Middle frontal gyrus (tissue), 1 donor: ENCODE data around the gene ZNF575.
"Not testable (repeated sequence)": the region's sequence is repeated elsewhere in the genome, so short reads cannot be mapped to it uniquely, and the experiment has no call there.

Experiments
- DNase-seq: peaks from one replicate; pipeline ENCODE4 v3.0.0-alpha.2; 2015; ENCODE audit warnings: low spot score; ENCODE audit errors: extremely low spot score

ZNF575 gene

DNA sequence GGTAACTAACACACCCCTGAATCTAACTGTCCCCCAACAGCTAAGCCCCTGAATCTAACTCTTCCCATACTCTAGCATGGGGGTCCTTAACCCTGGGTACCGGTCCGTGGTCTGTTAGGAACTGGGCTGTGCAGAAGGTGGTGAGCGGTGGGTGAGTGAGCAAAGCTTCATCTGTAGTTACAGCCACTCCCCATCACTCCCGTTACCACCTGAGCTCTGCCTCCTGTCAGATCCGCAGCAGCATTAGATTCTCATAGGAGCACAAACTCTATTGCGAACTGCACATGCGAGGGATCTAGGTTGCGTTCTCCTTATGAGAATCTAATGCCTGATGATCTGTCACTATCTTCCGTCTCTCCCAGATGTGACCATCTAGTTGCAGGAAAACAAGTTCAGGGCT is 22.3 kb upstream of the ZNF575 start:
- no peak for DNase-seq

DNA sequence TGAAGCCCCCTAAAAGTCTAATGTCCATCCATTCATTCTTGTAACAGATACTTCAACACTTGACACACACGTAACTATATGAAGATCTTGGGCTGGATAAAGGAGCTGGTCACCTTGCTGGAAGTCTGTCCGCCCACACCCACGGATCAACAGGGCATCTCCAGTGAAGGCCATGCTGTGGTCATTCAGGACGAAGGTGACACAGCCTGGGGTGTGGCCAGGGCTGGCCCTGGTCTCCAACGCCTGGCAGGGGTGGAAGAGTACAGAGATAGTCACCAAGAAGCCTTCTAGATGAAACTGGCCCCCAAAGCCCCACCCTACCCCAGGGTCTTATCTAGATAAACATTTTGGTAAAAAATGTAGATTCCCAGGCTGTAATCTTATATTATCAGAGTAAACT is 21.7 kb upstream of the ZNF575 start:
- no peak for DNase-seq

DNA sequence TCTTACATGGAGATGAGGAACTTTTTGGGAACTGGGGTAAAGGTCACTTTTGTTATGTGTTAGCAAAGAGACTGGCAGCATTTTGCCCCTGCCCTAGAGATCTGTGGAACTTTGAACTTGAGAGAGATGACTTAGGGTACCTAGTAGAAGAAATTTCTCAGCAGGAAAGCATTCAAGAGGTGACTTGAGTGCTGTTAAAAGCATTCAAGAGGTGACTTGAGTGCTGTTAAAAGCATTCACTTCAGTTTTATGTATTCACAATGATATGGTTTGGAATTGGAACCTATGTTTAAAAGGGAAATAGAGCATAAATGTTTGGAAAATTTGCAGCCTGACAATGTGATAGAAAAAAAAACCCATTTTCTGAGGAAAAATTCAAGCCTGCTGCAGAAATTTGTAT is 20.6 kb upstream of the ZNF575 start:
- not testable (repeated sequence) for DNase-seq

DNA sequence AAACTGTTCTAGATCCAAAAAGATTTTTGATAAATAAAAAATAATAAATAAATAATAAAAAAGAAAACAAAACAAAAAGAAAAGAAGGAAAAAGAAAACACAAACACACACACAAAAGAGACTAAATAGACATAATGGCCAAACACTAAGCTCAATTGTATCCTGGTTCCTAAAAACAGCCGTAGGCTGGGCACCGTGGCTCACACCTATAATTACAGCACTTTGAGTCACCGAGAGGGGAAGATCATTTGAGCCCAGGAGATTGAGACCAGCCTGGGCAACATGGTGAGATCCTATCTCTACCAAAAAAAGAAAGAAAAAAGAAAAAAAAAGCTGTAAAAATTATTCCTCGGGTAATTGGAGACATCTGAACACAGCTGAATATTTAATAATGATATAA is 14.9 kb upstream of the ZNF575 start:
- DNase-seq: no peak

DNA sequence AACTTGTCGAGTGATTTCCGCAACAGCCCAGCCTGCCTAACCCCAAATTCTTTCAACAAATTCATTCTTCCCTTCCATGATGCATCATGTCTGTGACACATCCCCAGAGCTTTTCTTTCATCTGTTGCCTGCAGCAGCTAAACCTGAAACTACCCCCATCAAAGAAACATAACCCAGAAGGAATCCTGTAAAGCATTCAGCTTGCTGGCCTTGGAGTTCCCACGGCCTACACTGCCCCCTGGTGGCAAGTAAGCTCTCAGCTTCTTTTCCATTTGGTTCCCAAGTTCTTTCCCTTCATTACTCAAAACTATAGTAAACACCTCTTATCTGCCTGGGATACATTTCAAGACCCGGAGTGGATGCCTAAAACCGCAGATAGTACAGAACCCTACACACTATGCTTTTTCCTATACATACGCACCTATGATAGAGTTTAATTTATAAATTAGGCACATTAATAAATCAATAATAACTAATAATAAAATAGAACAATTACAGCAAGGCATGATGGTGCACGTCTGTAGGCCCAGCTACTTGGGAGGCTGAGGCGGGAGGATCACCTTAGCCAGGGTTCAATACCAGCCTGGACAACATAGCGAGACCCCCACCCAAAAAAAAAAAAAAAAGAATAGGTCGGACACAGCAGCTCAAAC is 13.4 kb upstream of the ZNF575 start:
- peak; percentile 66 for DNase-seq

DNA sequence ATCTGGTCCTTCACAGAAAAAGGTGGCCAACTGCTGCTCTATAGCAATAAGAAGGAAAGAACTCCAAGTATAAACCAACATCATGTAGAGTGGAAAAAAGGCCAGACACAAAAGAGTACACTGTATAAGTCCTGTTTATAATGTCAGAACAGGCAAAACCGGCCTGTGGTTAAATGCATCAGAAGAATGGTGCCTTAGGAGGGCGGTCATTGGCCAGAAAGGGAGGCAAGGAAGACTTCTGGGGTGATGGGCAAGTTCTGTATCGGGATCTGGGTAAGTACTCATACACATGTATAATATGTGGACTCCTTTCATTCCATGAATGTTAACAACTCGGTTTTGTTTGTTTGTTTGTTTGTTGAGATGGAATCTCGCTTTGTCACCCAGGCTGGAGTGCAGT is 10.1 kb upstream of the ZNF575 start:
- DNase-seq: no peak

DNA sequence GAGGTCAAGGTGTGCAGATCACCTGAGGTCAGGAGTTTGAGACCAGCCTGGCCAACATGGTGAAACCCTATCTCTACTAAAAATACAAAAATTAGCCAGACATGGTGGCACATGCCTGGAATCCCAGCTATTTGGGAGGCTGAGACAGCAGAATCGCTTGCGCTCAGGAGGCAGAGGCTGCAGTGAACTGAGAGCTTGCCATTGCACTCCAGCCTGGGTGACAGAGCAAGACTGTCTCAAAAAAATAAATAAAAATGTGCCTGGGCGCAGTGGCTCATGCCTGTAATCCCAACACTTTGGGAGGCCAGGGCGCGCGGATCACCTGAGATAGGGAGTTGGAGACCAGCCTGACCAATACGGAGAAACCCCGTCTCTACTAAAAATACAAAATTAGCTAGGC is 9.3 kb upstream of the ZNF575 start:
- not testable (repeated sequence) for DNase-seq

DNA sequence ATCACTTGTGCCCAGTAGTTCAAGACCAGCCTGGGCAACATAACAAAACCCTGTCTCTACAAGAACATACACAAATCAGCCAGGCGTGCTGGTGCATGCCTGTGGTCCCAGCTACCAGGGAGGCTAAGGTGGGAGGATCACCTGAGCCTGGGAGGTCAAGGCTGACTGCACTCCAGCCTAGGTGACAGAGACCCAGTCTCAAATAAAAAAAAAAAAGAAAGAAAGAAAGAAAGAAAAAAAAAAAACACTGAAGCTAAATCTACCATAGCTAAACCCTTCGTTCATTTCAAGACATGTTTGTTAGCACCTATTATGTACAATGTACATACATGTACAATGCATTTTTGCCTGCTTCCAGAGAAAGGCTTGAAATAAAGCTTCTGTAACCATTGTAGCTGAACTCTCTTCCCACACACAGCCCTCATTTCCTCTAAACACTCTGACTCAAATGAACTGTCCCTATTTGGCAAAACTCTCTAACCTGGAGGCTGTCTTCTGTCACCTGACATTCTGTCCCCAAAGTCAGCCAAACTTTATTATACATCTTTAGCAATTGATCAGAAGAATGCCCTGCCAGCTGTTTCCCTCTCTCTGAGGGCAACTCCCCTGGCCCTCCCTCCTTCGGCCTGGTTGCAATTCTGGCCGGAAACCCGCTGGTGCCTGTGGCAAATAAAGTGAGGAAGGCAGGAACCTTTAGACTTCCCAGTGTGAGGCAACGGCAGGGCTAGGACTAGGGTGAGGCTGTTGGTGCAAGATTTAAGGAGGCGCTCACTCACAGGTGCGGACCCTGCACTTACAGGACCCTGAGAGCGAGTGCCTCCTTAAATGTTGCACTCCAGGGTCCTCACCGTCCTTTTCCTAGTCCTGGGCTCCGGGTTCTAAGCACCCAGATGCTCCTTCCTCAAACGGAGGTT is 7.8 kb upstream of the ZNF575 start:
- no peak for DNase-seq

DNA sequence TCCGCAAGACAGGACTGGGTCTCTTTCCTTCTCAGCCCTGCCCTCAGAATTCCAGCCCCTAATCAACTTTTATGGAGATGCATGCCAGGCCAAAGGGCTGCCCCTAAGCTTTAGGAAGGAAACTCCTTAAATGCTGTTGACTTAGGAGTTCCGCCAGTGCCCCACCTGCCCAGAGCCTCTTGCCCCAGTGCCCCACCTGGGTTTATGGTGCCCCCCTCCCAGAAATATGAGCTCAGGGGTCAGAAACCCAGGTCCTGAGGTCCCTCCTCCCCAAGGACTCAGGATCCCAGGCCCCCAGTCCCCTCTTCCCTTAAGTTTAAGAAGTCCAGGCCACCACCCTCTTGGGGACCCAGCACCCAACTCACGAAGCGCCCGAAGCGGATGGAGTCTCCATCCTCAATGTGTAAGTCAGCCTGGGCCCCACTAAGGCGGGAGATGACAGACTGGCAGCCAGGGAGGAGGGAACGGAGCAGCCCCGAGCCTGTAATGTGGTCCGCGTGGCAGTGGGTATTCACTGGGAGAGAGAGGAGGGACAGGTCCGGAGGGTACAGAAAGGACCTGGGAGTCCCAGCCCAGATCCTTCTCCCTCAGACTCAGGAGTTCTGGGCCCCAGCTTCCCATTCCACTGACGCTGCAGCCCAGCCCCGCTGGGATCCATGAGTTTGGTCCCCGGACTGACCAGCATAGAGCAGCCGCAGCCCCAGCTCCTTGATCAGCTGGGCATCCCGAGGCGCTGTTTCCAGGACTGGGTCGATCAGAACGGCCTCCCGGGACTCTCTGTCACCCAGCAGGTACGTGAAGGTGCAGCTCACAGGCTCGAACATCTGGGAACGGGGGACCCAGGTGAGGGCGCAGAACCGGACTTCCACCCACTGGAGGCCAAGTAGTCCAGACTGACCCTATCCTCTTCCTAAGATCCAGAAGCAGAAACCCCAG is 6.9 kb upstream of the ZNF575 start:
- DNase-seq: no peak

DNA sequence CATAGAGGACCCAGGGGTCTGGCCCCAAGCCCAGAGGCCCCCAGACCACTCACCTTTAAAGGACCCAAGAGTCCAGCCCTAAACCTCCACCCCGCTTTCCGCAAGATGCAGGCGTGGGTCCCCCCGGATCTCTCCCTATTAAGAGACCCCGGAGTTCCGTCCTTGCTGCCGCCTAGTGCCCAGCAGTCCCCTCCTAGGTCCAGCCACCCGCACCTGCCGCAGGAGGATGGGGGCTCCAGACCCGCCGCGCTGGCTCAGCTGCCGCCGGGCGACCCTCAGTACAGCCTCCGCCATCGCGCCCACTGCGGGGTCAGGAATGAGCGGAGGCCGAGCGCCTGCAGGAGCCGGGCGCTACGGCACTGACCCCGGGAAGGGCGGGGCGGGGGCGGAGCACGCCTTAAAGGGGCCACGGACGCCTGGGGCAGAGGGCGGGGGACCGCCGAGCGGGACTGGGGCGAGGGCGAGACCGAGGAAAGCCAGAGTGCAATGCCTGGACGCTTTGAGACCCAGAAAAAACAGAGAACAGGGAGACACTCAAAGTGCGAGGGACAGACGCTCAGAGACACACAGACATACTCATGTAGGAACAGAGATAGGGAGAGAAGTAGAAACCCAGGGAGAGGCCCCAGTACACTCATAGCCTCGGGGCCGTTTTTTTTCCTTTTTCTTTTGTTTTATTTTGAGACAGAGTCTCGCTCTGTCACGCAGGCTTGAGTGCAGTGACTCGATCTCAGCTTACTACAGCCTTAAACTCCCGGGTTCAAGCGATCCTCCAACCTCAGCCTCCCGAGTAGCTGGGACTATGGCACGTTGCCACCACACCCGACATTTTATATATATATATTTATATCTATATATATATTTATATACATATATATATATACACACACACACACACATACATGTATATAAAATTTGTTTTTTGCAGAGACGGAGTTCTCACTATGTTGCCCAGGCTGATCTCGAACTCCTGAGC is 5.8 kb upstream of the ZNF575 start, which contains the start of gene ETHE1:
Gene ETHE1 (minus strand): TSS at position 318 of the 976 bp plus-strand sequence. CDS start 24 bp downstream, at position 294.
- DNase-seq: peak; percentile 39

DNA sequence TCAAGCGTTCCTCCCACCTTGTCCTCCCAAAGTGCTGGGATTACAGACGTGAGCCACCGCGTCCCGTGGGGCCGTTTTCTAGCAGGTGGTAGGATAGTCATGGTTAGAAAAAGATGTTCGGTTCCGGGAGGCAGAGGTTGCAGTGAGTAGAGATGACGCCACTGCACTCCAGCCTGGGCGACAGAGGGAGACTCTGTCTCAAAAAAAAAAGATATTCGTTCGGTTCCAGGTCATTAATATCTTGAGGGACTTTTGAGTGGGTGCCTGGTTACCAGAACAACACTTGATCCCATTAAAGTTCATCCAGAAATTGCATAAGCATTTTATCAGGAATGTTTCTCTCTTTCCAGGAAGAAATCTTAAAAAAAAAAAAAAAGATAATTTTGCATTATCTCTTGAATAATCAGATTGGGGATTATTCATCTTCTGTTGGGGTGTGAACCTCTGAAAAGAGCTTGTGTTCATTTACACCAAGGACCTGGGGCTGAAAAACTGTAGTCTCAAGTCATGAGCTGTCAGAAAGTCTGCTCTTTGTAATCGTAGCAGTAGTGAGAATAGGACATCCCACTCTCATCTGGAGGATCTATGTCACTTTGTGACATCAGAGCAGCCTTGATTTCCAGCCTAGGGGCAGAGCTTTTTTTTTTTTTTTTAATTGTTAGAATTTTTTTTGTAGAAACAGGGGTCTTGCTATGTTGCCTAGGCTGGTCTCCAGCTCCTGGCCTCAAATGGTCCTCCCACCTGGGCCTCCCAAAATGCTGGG is 4.9 kb upstream of the ZNF575 start:
- no peak for DNase-seq

DNA sequence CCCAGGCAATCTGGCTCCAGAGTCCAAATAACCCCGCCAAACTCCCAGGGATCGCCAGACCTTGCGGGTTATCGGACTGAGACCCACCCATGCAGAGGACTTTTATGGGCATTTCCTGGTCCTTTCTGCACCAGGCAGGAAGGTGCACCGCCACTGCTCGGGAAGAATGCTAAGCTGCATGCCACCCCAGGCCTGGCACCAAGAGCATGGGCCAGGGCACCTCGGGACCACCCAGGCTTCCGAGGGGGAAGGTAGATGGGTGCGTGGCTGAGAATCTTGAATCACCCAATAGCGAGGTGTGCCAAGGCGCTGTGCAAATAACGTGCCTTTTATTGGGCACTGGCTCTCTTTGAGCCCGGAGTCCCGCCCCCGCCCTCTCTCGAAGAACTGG is 422 bp upstream of the ZNF575 start:
- no peak for DNase-seq

DNA sequence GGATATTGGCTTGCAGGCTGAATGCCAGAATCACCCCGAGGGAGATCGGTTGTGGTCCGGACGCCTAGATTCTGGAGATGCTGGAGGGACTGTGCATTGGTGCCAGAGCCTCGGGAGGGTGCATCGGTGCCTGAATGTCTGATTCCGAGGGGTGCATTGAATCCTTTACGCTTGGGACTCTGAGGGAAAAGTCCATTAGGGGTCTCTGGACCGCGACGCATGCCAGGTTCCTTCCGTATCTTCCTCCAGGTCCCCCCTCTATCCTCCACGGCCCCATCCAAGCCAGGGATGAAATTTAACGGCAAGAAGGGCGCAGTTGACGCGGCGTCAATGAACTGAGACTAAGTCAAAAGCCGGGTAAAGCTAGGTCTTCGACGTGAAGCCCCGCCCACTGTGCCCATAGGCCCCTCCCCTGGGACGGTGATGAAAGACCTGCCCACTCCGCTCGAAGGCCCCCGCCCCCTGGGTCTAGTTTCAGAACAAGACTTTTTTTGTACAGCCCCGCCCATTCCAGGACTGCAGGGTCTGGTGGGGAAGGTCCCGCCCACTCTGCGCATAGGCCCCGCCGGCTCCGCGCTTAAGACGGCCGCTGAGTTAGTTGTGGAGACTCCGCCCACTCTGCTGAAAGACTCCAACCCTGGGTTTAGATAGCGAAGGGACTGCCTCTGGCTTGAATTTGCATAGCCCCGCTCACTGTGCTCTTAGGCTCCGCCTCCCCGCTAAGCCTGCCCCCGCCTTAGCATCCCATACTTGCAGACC is 737 bp downstream of the ZNF575 start:
- DNase-seq: peak; percentile 91

DNA sequence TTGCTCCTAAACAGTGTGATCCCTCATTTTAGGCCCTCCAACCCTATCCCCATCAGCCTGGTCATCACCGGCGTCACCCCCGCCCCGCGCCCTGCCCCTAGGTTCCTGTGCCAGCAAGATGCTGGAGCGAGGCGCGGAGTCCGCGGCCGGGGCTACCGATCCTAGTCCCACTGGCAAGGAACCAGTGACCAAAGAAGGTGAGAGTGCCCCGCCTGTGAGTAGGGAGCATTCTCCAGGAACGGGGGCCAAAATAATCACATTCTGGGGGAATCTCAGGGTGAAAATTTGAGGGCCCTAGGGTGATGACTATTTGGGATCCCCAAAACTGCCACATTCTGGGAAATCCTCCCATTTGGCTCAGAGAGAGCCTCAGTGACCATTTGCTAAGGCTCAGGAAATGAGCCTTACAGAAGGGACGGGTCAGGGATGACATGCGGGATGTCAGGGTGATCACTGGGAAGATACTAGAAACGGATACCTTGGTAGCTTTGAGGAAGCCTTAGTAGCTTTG is 1.4 kb downstream of the ZNF575 start:
- no peak for DNase-seq

DNA sequence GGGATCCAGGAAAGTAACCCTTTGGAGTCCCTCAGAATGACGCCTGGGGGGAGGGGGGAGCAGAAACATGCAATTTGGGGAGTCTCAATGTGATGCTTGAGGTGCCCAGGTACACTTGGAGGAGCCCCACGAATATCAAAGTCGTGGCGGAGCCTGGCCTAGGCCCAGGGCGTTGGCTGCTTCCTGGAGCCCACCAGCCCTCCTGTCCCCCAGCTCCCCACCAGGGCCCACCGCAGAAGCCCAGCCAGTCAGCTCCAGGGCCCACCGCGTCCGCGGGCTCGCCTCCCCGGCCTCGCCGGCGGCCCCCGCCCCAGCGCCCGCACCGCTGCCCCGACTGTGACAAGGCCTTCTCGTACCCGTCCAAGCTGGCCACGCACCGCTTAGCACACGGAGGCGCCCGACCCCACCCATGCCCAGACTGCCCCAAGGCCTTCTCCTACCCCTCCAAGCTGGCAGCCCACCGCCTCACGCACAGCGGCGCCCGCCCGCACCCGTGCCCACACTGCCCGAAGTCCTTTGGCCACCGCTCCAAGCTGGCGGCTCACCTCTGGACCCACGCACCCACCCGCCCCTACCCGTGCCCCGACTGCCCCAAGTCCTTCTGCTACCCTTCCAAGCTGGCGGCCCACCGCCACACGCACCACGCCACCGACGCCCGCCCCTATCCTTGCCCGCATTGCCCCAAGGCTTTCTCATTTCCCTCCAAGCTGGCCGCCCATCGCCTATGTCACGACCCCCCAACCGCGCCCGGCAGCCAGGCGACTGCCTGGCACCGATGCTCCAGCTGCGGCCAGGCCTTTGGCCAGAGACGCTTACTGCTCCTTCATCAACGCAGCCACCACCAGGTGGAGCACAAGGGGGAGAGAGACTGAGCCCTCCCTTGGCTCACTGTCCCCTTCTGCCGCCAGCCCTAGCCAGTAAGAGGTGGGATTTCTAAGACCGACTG is 2.1 kb downstream of the ZNF575 start:
- DNase-seq: no peak

DNA sequence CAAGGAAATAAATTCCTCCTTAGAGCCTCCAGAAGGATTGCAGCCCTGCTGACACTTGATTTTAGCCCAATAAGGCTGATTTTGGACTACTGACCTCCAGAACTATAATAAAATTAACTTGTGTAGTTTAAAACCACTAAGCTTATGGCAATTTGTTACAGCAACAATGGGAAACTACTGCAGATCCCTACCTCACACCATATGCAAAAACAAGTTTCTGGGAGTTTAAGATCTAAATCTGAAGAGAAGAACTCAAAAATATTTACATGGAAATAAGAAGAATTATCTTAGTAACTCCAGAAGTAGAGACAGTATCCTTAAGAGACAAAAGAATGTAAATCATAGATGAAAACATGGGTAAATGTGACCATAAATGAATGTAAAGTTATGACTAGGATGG is 5.9 kb downstream of the ZNF575 start:
- DNase-seq: no peak

DNA sequence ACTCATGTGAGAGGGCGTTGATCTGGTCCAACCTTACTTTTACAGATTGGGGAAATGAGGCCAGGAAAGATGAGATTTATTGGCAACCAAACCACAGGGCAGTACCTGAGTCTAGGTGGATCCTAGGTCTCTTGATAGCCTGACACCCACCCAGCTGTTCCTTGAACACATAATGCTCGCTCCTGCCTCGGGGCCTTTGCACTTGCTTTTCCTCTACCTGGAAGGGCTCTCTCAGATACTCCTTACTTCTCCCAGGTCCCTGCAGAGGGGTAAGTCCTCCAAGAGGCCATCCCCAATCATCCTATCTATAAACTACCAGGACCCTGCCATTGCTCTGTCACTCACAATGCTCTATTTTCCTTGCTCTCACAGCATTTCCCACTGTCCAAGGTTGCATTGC is 7.4 kb downstream of the ZNF575 start:
- no peak for DNase-seq
